IMR-90 (cell line): Measurements from ENCODE around the gene ADARB2. TPM values are rescaled to one million over a fixed set of nuclear protein-coding genes. Genes with fewer than 3 reads are reported as not detected.

Experiments
- ATAC-seq: fragments of 200-7000 bp; cut with Tn5 transposase; 2 replicates; pipeline ENCODE4 v1.9.1; 2020; ENCODE audit warnings: low read depth, mild to moderate bottlenecking, moderate library complexity
- BruUV-seq: library from RNA; stranded (reverse); fragments of 400-500 nt; replicated peaks from 2 replicates; lab custom pipeline; 2021; lab: Mats Ljungman, UMichigan
- CTCF ChIA-PET: fragments of 300-600 bp; formaldehyde crosslinking; extraction: SDS; loops from one replicate; lab custom pipeline; 2021; ENCODE audit warnings: antibody characterized with exemption; lab: Yijun Ruan, JAX
- POLR2A ChIA-PET: fragments of 300-600 bp; sonication (Branson Sonifier 250); formaldehyde crosslinking; loops from one replicate; lab custom pipeline; 2022; ENCODE audit warnings: antibody characterized with exemption; ENCODE audit not compliant: unreplicated experiment; lab: Charles Lee
- DNase-seq: peaks from one replicate; pipeline ENCODE4 v3.0.0; 2013
- H2AFZ ChIP-seq: replicated peaks from 2 replicates; pipeline ENCODE3; 2013; ENCODE audit warnings: low read length, mild to moderate bottlenecking; ENCODE audit not compliant: poor library complexity
- H2AK5ac ChIP-seq: 2 replicates; pipeline ENCODE4 v1.6.1; 2013; ENCODE audit warnings: low read depth, low read length, inconsistent platforms
- H2AK9ac ChIP-seq: replicated peaks from 2 replicates; pipeline ENCODE3; 2013; ENCODE audit warnings: mild to moderate bottlenecking, low read depth, low read length, moderate library complexity; ENCODE audit not compliant: poor library complexity
- H2BK120ac ChIP-seq: 2 replicates; pipeline ENCODE4 v1.6.1; 2013; ENCODE audit warnings: low read depth, low read length, inconsistent platforms
- H2BK15ac ChIP-seq: 3 replicates; pipeline ENCODE4 v1.6.1; 2013; ENCODE audit warnings: low read depth, low read length, inconsistent platforms
- H2BK20ac ChIP-seq: 2 replicates; pipeline ENCODE4 v1.6.1; 2013; ENCODE audit warnings: low read depth, mild to moderate bottlenecking, inconsistent platforms, low read length, moderate library complexity
- H2BK5ac ChIP-seq: 2 replicates; pipeline ENCODE4 v1.6.1; 2013; ENCODE audit warnings: mild to moderate bottlenecking, low read depth, low read length, inconsistent platforms; ENCODE audit not compliant: poor library complexity, severe bottlenecking
- H3K14ac ChIP-seq: replicated peaks from 2 replicates; pipeline ENCODE4 v1.6.1; 2013; ENCODE audit warnings: low read depth, low read length, inconsistent platforms
- H3K18ac ChIP-seq: 2 replicates; pipeline ENCODE4 v1.6.1; 2013; ENCODE audit warnings: low read depth, low read length, control low read depth
- H3K23ac ChIP-seq: 2 replicates; pipeline ENCODE4 v1.6.1; 2013; ENCODE audit warnings: low read depth, low read length, inconsistent platforms
- H3K27ac ChIP-seq: 2 replicates; pipeline ENCODE4 v1.5.1; 2013; ENCODE audit warnings: mild to moderate bottlenecking, control low read depth, low read length; ENCODE audit not compliant: insufficient read depth
- H3K27me3 ChIP-seq: 2 replicates; pipeline ENCODE4 v1.6.1; 2013; ENCODE audit warnings: low read length; ENCODE audit not compliant: control insufficient read depth, insufficient read depth
- H3K36me3 ChIP-seq: 2 replicates; pipeline ENCODE4 v1.6.1; 2013; ENCODE audit warnings: low read length, mixed read lengths; ENCODE audit not compliant: control insufficient read depth, insufficient read depth
- H3K4ac ChIP-seq: 2 replicates; pipeline ENCODE4 v1.6.1; 2013; ENCODE audit warnings: low read depth, low read length, inconsistent platforms
- H3K4me1 ChIP-seq: 2 replicates; pipeline ENCODE4 v1.6.1; 2013; ENCODE audit warnings: low read length, mixed read lengths; ENCODE audit not compliant: control insufficient read depth, insufficient read depth
- H3K4me2 ChIP-seq: 2 replicates; pipeline ENCODE4 v1.6.1; 2013; ENCODE audit warnings: low read depth, mild to moderate bottlenecking, control low read depth, low read length, moderate library complexity
- H3K4me3 ChIP-seq: 2 replicates; pipeline ENCODE4 v1.5.1; 2013; ENCODE audit warnings: low read depth, mild to moderate bottlenecking, control low read depth, low read length, moderate library complexity; ENCODE audit not compliant: insufficient read depth
- H3K56ac ChIP-seq: 2 replicates; pipeline ENCODE4 v1.6.1; 2013; ENCODE audit warnings: low read length, inconsistent platforms; ENCODE audit not compliant: insufficient read depth; ENCODE audit errors: extremely low read depth
- H3K79me1 ChIP-seq, 2 experiments: 2 replicates each; pipeline ENCODE4 v1.6.1; 2013; ENCODE audit warnings: low read length in 2 of 2, inconsistent platforms in 1 of 2, low read depth in 1 of 2
- H3K9ac ChIP-seq: 2 replicates; pipeline ENCODE4 v1.6.1; 2013; ENCODE audit warnings: low read depth, low read length, control low read depth
- H3K9me1 ChIP-seq: 2 replicates; pipeline ENCODE4 v1.6.1; 2013; ENCODE audit warnings: low read length, inconsistent platforms; ENCODE audit not compliant: insufficient read depth
- H3K9me3 ChIP-seq: 2 replicates; pipeline ENCODE4 v1.6.1; 2013; ENCODE audit warnings: low read length; ENCODE audit not compliant: control insufficient read depth, insufficient read depth
- H4K20me1 ChIP-seq: 2 replicates; pipeline ENCODE4 v1.6.1; 2013; ENCODE audit warnings: low read length, inconsistent platforms; ENCODE audit not compliant: insufficient read depth
- H4K5ac ChIP-seq: 2 replicates; pipeline ENCODE4 v1.6.1; 2013; ENCODE audit warnings: mild to moderate bottlenecking, low read depth, low read length, control low read depth
- H4K8ac ChIP-seq, 2 experiments: 2 replicates each; pipeline ENCODE4 v1.6.1; 2013; ENCODE audit warnings: low read depth in 2 of 2, low read length in 2 of 2, control low read depth in 1 of 2, inconsistent platforms in 1 of 2
- H4K91ac ChIP-seq: 2 replicates; pipeline ENCODE4 v1.6.1; 2013; ENCODE audit warnings: low read depth, low read length, inconsistent platforms; ENCODE audit not compliant: insufficient read depth
- CHD1 ChIP-seq: IDR thresholded peaks from 2 replicates; pipeline ENCODE4 v1.6.1; 2012; ENCODE audit warnings: low read depth, low read length, improper control_type of control experiment
- FOS ChIP-seq: fragments of 150-350 bp; IDR thresholded peaks from 2 replicates; pipeline ENCODE4 v1.6.1; 2016; ENCODE audit warnings: low read depth, low read length
- MAZ ChIP-seq: IDR thresholded peaks from 2 replicates; pipeline ENCODE4 v1.6.1; 2012; ENCODE audit warnings: low read depth, mild to moderate bottlenecking, low read length, improper control_type of control experiment, moderate library complexity, borderline replicate concordance
- NFE2L2 ChIP-seq: fragments of 150-350 bp; IDR thresholded peaks from 2 replicates; pipeline ENCODE4 v1.6.1; 2016; ENCODE audit warnings: low read depth, mild to moderate bottlenecking, low read length
- RAD21 ChIP-seq: IDR thresholded peaks from 2 replicates; pipeline ENCODE4 v1.6.1; 2012; ENCODE audit warnings: low read length, improper control_type of control experiment
- RFX5 ChIP-seq: IDR thresholded peaks from 2 replicates; pipeline ENCODE4 v1.8.0; 2012; ENCODE audit warnings: low read depth, mild to moderate bottlenecking, low read length, moderate library complexity
- WGBS, 2 experiments: methylation state at CpG; one replicate each; pipeline versions ENCODE4 v1.1.5 to v1.1.7; 2013; ENCODE audit warnings: missing lambda C conversion rate in 2 of 2; ENCODE audit not compliant: insufficient read length in 1 of 2; ENCODE audit errors: extremely low coverage in 2 of 2; 5-methylcytosine and 5-hydroxymethylcytosine counted together
- dilution Hi-C: fragments of 300-500 bp; cut with HindIII; formaldehyde crosslinking; loops from one replicate; pipeline ENCODE4 v1.14.3; 2018; ENCODE audit warnings: low sequenced_read_pairs; ENCODE audit not compliant: unreplicated experiment
- in situ Hi-C: fragments of 300-500 bp; cut with MboI; formaldehyde crosslinking; loops from 3 replicates; pipeline ENCODE4 v1.14.3; 2019; ENCODE audit warnings: low sequenced_read_pairs, inconsistent platforms, mixed read lengths
- intact Hi-C: fragments of 100-400 bp; cut with micrococcal nuclease; formaldehyde crosslinking; loops from 2 replicates; pipeline ENCODE4 v1.10.0; 2022
- polyA plus RNA-seq, 3 experiments: library from polyadenylated mRNA; depleted of rRNA; stranded (reverse); fragments of >200 nt; gene quantifications; 2 replicates each; pipeline ENCODE4 v1.2.3, GENCODE V29; 2012; ENCODE audit warnings: low replicate concordance in 1 of 3
- total RNA-seq: library from RNA; depleted of rRNA; stranded (reverse); fragments of >200 nt; gene quantifications from 2 replicates; pipeline ENCODE4 v1.2.3, GENCODE V29; 2012

ADARB2 gene
- total and polyA plus RNA-seq, 2 of the 4 experiments (the other 2 are of a cell fraction) = not detected

- ATAC-seq (no peak), DNase-seq (no peak)
- Histone ChIP-seq H3K27ac (no peak overlapping the region), H2AK5ac (no peak overlapping the region), H4K5ac (no peak overlapping the region), H3K36me3 (no peaks in the 10 kb centered on the region), H3K79me1 (no peaks in the 10 kb centered on the region), H3K56ac (no peak overlapping the region), H3K9me1 (no peaks in the 10 kb centered on the region), H4K8ac (no peak overlapping the region), H3K18ac (no peak overlapping the region), H2BK5ac (no peak overlapping the region), H3K27me3 (no peaks in the 10 kb centered on the region), H3K9ac (no peak overlapping the region), H3K4me1 (no peaks in the 10 kb centered on the region), H4K91ac (no peak overlapping the region), H3K4me3 (no peak overlapping the region), H2AFZ (no peak overlapping the region), H2BK20ac (no peak overlapping the region), H3K4ac (no peak overlapping the region), H3K9me3 (peaks cover 51% of the 10 kb centered on the region), H2BK15ac (no peak overlapping the region), H3K14ac (no peak overlapping the region), H2BK120ac (no peak overlapping the region), H3K4me2 (no peak overlapping the region), H2AK9ac (no peak overlapping the region), H4K20me1 (no peaks in the 10 kb centered on the region), H3K23ac (no peak overlapping the region)
- CTCF ChIA-PET = no interaction called here
- intact Hi-C loops (no loop called here), in situ Hi-C loops (no loop called here), dilution Hi-C loops (no loop called here)
- no TSS peak for BruUV-seq
- TF ChIP-seq FOS (no peak), CHD1 (no peak), NFE2L2 (no peak), RAD21 (no peak), MAZ (no peak), RFX5 (no peak)
- 67% methylated on average over 2 of the region's 10 CpGs; no CpG with 5 or more reads in 1 of the 2 experiments for WGBS, 2 experiments
- POLR2A ChIA-PET = no interaction called here
Observed at GRCh38 chr10:1417574-1417973, 319.8 kb downstream of the ADARB2 start.
